HepG2 (cell line): Measurements from ENCODE around the gene PXDC1. TPM values are rescaled to one million over a fixed set of nuclear protein-coding genes. Genes with fewer than 3 reads are reported as not detected.

Source experiments
- FOXP1 ChIP-seq, 2 experiments: fragments of 450-650 bp in 1 of 2; IDR thresholded peaks; 2 replicates each; pipeline ENCODE4 v1.6.1; 2017 to 2018; ENCODE audit warnings: antibody characterized with exemption in 1 of 2
- HNF1A ChIP-seq, 2 experiments: sonication (generic) in 1 of 2; formaldehyde crosslinking in 1 of 2; IDR thresholded peaks; 2 replicates each; pipeline versions ENCODE4 v1.4.0 to v1.6.1; 2016 to 2020; ENCODE audit warnings: borderline replicate concordance in 1 of 2, low read depth in 1 of 2, mild to moderate bottlenecking in 1 of 2, missing genetic modification reagents in 1 of 2
- KLF15 ChIP-seq: sonication (generic); formaldehyde crosslinking; IDR thresholded peaks from 2 replicates; pipeline ENCODE4 v1.8.1; 2023; ENCODE audit warnings: borderline replicate concordance, mild to moderate bottlenecking, inconsistent platforms, missing genetic modification reagents, mixed read lengths
- PRDM15 ChIP-seq: sonication (generic); formaldehyde crosslinking; IDR thresholded peaks from 2 replicates; pipeline ENCODE4 v1.4.0; 2020; ENCODE audit warnings: missing genetic modification reagents
- ZBTB1 ChIP-seq: sonication (generic); formaldehyde crosslinking; IDR thresholded peaks from 2 replicates; pipeline ENCODE4 v1.4.0; 2020; ENCODE audit warnings: missing genetic modification reagents, borderline replicate concordance
- ZNF550 ChIP-seq: sonication (generic); formaldehyde crosslinking; IDR thresholded peaks from 2 replicates; pipeline ENCODE4 v1.4.0; 2020; ENCODE audit warnings: mild to moderate bottlenecking, missing genetic modification reagents, borderline replicate concordance
- ZNF646 ChIP-seq: sonication (generic); formaldehyde crosslinking; IDR thresholded peaks from 2 replicates; pipeline ENCODE4 v1.9.0; 2021; ENCODE audit warnings: mild to moderate bottlenecking, missing genetic modification reagents
- ZSCAN5A ChIP-seq: sonication (generic); formaldehyde crosslinking; IDR thresholded peaks from 2 replicates; pipeline ENCODE4 v1.8.0; 2022; ENCODE audit warnings: mild to moderate bottlenecking, missing genetic modification reagents, borderline replicate concordance
- polyA plus RNA-seq, 8 experiments: library from polyadenylated mRNA; depleted of rRNA in 3 of 8; stranded (reverse) in 7 of 8; unstranded in 1 of 8; fragments of >200 nt; fragmentation: Illumina TruSeq in 4 of 8; extraction: Trizol in 4 of 8; gene quantifications; 2 replicates each; pipeline versions ENCODE4 v1.2.1 to v1.2.3, GENCODE V29; 2011 to 2016; ENCODE audit warnings: low read depth in 4 of 8, missing spikeins in 1 of 8, mixed read lengths in 1 of 8; ENCODE audit not compliant: insufficient read depth in 1 of 8
- total RNA-seq, 5 experiments: library from RNA; depleted of rRNA; stranded (reverse); fragments of >200 nt; fragmentation: Illumina TruSeq; extraction: Trizol; gene quantifications; 2 replicates each; pipeline ENCODE4 v1.2.3, GENCODE V29; 2016; ENCODE audit warnings: low read depth in 1 of 5

PXDC1 gene
- total and polyA plus RNA-seq, 2 of the 13 experiments (the other 11 are each of a cell fraction or from before 2014, with no cell fraction given), result 32.4 to 34.7 TPM

- TF ChIP-seq PRDM15 (peak; percentile 56; the same call in 1 of the 2 replicates), FOXP1 (IDR thresholded peaks at IDR 0.05) (no peak), FOXP1 (CRISPR knock-in tag; IDR thresholded peaks at IDR 0.05) (no peak), ZNF646 (CRISPR knock-in tag) (no peak), HNF1A (IDR thresholded peaks at IDR 0.05; ENCODE audit: low read depth) (no peak), HNF1A (CRISPR knock-in tag; IDR thresholded peaks at IDR 0.05; ENCODE audit: borderline replicate concordance) (peak; percentile 10; the same call in 1 of the 2 replicates), ZNF550 (CRISPR knock-in tag) (0 out of 2 replicates have a peak, but pooled peaks have one; percentile 58), KLF15 (CRISPR knock-in tag) (peak; percentile 68; the same call in 1 of the 2 replicates), ZSCAN5A (peak; percentile 2; the same call in 1 of the 2 replicates), ZBTB1 (CRISPR knock-in tag) (no peak)
Measured at GRCh38 chr6:3751077-3751729, at the start of gene PXDC1 (continued).
